Measurements from ENCODE around the gene ELFN1. TPM values are rescaled to one million over a fixed set of nuclear protein-coding genes. Genes with fewer than 3 reads are reported as not detected.

Gene ELFN1
- total RNA-seq, 1 donor from 2014 or later: 0.71 TPM

- Histone ChIP-seq H3K36me3 (ENCODE audit: control insufficient read depth, insufficient read depth, low read length) (no peaks in the 10 kb centered on the region), H3K4me3 (ENCODE audit: low read depth, low read length) (peak overlapping the region; percentile 38), H3K27me3 (ENCODE audit: control insufficient read depth, insufficient read depth, low read length) (peaks cover 78% of the 10 kb centered on the region)
- TF ChIP-seq CTCF (IDR thresholded peaks at IDR 0.05; ENCODE audit: insufficient read depth, low read length, poor library complexity, severe bottlenecking): no peak
- no peak for DNase-seq (ENCODE audit: low read depth)
These were observed 4.3 kb upstream of the ELFN1 start for GRCh38 chr7:1665549-1666316.

GRCh38 chr7:1666317-1666822, 3.7 kb upstream of the ELFN1 start:
- TF ChIP-seq CTCF (IDR thresholded peaks at IDR 0.05; ENCODE audit: insufficient read depth, low read length, poor library complexity, severe bottlenecking): no peak
- no peaks in the 10 kb centered on the region for H3K36me3 ChIP-seq (ENCODE audit: control insufficient read depth, insufficient read depth, low read length)
- DNase-seq (ENCODE audit: low read depth): no peak
- H3K27me3 ChIP-seq (ENCODE audit: control insufficient read depth, insufficient read depth, low read length): peaks cover 84% of the 10 kb centered on the region
- peak overlapping the region; percentile 20 for H3K4me3 ChIP-seq (ENCODE audit: low read depth, low read length)

GRCh38 chr7:1666823-1667565, 3.1 kb upstream of the ELFN1 start:
- H3K36me3 ChIP-seq (ENCODE audit: control insufficient read depth, insufficient read depth, low read length): no peaks in the 10 kb centered on the region
- peaks cover 88% of the 10 kb centered on the region for H3K27me3 ChIP-seq (ENCODE audit: control insufficient read depth, insufficient read depth, low read length)
- DNase-seq (ENCODE audit: low read depth): no peak
- TF ChIP-seq CTCF (IDR thresholded peaks at IDR 0.05; ENCODE audit: insufficient read depth, low read length, poor library complexity, severe bottlenecking): no peak
- H3K4me3 ChIP-seq (ENCODE audit: low read depth, low read length): peak overlapping the region; percentile 6

GRCh38 chr7:1667566-1668395, 2.3 kb upstream of the ELFN1 start:
- no peak for DNase-seq (ENCODE audit: low read depth)
- no peak for TF ChIP-seq CTCF (IDR thresholded peaks at IDR 0.05; ENCODE audit: insufficient read depth, low read length, poor library complexity, severe bottlenecking)
- Histone ChIP-seq H3K4me3 (ENCODE audit: low read depth, low read length) (no peak overlapping the region), H3K36me3 (ENCODE audit: control insufficient read depth, insufficient read depth, low read length) (no peaks in the 10 kb centered on the region), H3K27me3 (ENCODE audit: control insufficient read depth, insufficient read depth, low read length) (peaks cover 87% of the 10 kb centered on the region)

- H3K27me3 ChIP-seq (ENCODE audit: control insufficient read depth, insufficient read depth, low read length): peaks cover 86% of the 10 kb centered on the region
- DNase-seq (ENCODE audit: low read depth): no peak
These were observed 1.5 kb upstream of the ELFN1 start for GRCh38 chr7:1668396-1669063.

More at GRCh38 chr7:1668396-1669063, 1.5 kb upstream of the ELFN1 start:
- TF ChIP-seq CTCF (IDR thresholded peaks at IDR 0.05; ENCODE audit: insufficient read depth, low read length, poor library complexity, severe bottlenecking): no peak
- no peaks in the 10 kb centered on the region for H3K36me3 ChIP-seq (ENCODE audit: control insufficient read depth, insufficient read depth, low read length)
- no peak overlapping the region for H3K4me3 ChIP-seq (ENCODE audit: low read depth, low read length)
